HepG2 (cell line): ENCODE data around the gene PPM1G. TPM values are rescaled to one million over a fixed set of nuclear protein-coding genes. Genes with fewer than 3 reads are reported as not detected.

Experiments used
- GATAD1 ChIP-seq: IDR thresholded peaks from 2 replicates; pipeline ENCODE4 v1.6.1; 2016; ENCODE audit warnings: missing genetic modification reagents, missing compliant biosample characterization
- NR3C1 ChIP-seq: sonication (generic); formaldehyde crosslinking; IDR thresholded peaks from 2 replicates; pipeline ENCODE4 v1.4.0; 2020; ENCODE audit warnings: missing genetic modification reagents
- ZBTB1 ChIP-seq: sonication (generic); formaldehyde crosslinking; IDR thresholded peaks from 2 replicates; pipeline ENCODE4 v1.4.0; 2020; ENCODE audit warnings: missing genetic modification reagents, borderline replicate concordance
- ZBTB3 ChIP-seq: sonication (generic); formaldehyde crosslinking; IDR thresholded peaks from 2 replicates; pipeline ENCODE4 v1.4.0; 2020; ENCODE audit warnings: low read depth, mild to moderate bottlenecking, moderate library complexity, missing genetic modification reagents, borderline replicate concordance
- ZFP90 ChIP-seq: sonication (generic); formaldehyde crosslinking; IDR thresholded peaks from 2 replicates; pipeline ENCODE4 v1.8.0; 2022; ENCODE audit warnings: missing genetic modification reagents, mild to moderate bottlenecking, inconsistent platforms, borderline replicate concordance
- ZFY ChIP-seq: sonication (generic); formaldehyde crosslinking; IDR thresholded peaks from 2 replicates; pipeline ENCODE4 v1.4.0; 2020; ENCODE audit warnings: missing genetic modification reagents
- ZNF235 ChIP-seq: sonication (generic); formaldehyde crosslinking; IDR thresholded peaks from 2 replicates; pipeline ENCODE4 v1.8.1; 2023; ENCODE audit warnings: mild to moderate bottlenecking, missing genetic modification reagents, borderline replicate concordance
- ZNF558 ChIP-seq: sonication (generic); formaldehyde crosslinking; IDR thresholded peaks from 2 replicates; pipeline ENCODE4 v1.9.0; 2022; ENCODE audit warnings: mild to moderate bottlenecking, missing genetic modification reagents, borderline replicate concordance
- ZNF816 ChIP-seq: sonication (generic); formaldehyde crosslinking; IDR thresholded peaks from 2 replicates; pipeline ENCODE4 v1.8.0; 2022; ENCODE audit warnings: missing genetic modification reagents, mild to moderate bottlenecking, borderline replicate concordance
- polyA plus RNA-seq, 8 experiments: library from polyadenylated mRNA; depleted of rRNA in 3 of 8; stranded (reverse) in 7 of 8; unstranded in 1 of 8; fragments of >200 nt; fragmentation: Illumina TruSeq in 4 of 8; extraction: Trizol in 4 of 8; gene quantifications; 2 replicates each; pipeline versions ENCODE4 v1.2.1 to v1.2.3, GENCODE V29; 2011 to 2016; ENCODE audit warnings: low read depth in 4 of 8, missing spikeins in 1 of 8, mixed read lengths in 1 of 8; ENCODE audit not compliant: insufficient read depth in 1 of 8
- total RNA-seq, 5 experiments: library from RNA; depleted of rRNA; stranded (reverse); fragments of >200 nt; fragmentation: Illumina TruSeq; extraction: Trizol; gene quantifications; 2 replicates each; pipeline ENCODE4 v1.2.3, GENCODE V29; 2016; ENCODE audit warnings: low read depth in 1 of 5
- TF ChIP-seq, protein P1 (sequence below): sonication (generic); formaldehyde crosslinking; IDR thresholded peaks from 2 replicates; pipeline ENCODE4 v1.4.0; 2020; ENCODE audit warnings: missing genetic modification reagents, borderline replicate concordance
- TF ChIP-seq, protein P2 (sequence below): sonication (generic); formaldehyde crosslinking; IDR thresholded peaks from 2 replicates; pipeline ENCODE4 v1.4.0; 2020; ENCODE audit warnings: missing genetic modification reagents, borderline replicate concordance
- TF ChIP-seq, protein P3 (sequence below): sonication (generic); formaldehyde crosslinking; IDR thresholded peaks from 2 replicates; pipeline ENCODE4 v1.5.1; 2020; ENCODE audit warnings: missing genetic modification reagents, mild to moderate bottlenecking, borderline replicate concordance

PPM1G gene
- total and polyA plus RNA-seq, 2 of the 13 experiments (the other 11 are each of a cell fraction or from before 2014, with no cell fraction given) = 58.2 to 213 TPM

DNA sequence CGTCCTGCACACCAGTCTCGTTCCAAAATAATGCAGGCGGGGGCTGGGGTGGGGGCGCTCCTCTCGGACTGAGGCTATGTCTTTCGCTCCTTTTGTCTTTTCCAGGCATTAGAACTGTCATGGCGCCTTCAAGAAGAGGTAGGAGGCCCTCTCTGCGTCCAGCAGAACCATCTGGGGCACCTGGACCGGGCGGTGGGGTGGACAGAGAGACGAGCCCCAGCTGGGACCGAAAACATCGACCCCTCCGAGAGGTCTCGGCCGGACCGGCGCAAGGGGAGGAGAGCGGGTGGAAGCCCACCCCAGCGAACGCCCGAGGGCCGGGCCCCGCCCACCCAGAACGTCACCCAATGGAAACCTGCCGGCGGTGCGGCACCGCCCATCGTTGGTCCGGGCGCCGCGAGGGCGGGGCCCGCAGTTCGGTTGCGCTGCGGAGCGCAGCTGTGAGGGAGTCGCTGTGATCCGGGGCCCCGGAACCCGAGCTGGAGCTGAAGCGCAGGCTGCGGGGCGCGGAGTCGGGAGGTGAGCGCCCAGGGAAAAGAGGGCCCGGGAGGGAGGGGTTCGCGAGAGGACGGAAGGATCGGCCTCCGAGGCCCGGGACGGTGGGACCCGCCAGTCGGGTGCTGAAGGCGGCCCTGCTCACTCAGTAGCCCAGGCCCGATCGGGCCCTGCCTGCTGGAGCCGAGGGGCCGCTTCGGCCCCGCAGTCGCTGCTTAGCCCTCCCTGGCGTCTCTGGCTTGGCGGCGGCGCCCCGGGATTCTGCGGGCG, 19.0 kb upstream of the PPM1G start, which contains the start of gene NRBP1 (continued):
- TF ChIP-seq, protein P1, sequence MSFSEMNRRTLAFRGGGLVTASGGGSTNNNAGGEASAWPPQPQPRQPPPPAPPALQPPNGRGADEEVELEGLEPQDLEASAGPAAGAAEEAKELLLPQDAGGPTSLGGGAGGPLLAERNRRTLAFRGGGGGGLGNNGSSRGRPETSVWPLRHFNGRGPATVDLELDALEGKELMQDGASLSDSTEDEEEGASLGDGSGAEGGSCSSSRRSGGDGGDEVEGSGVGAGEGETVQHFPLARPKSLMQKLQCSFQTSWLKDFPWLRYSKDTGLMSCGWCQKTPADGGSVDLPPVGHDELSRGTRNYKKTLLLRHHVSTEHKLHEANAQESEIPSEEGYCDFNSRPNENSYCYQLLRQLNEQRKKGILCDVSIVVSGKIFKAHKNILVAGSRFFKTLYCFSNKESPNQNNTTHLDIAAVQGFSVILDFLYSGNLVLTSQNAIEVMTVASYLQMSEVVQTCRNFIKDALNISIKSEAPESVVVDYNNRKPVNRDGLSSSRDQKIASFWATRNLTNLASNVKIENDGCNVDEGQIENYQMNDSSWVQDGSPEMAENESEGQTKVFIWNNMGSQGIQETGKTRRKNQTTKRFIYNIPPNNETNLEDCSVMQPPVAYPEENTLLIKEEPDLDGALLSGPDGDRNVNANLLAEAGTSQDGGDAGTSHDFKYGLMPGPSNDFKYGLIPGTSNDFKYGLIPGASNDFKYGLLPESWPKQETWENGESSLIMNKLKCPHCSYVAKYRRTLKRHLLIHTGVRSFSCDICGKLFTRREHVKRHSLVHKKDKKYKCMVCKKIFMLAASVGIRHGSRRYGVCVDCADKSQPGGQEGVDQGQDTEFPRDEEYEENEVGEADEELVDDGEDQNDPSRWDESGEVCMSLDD (CRISPR knock-in tag) = 0 out of 2 replicates have a peak, but pooled peaks have one; percentile 34
- TF ChIP-seq ZFY (peak; percentile 97), GATAD1 (CRISPR knock-in tag) (peak; percentile 80), ZNF235 (peak; percentile 98), ZNF558 (CRISPR knock-in tag) (0 out of 2 replicates have a peak, but pooled peaks have one; percentile 85), ZFP90 (CRISPR knock-in tag) (peak; percentile 22; the same call in 1 of the 2 replicates), NR3C1 (CRISPR knock-in tag) (no peak), ZBTB1 (CRISPR knock-in tag) (peak; percentile 56; the same call in 1 of the 2 replicates), ZBTB3 (CRISPR knock-in tag) (no peak; the same call in 1 of the 2 replicates), ZNF816 (CRISPR knock-in tag) (peak; percentile 95)
- TF ChIP-seq, protein P2, sequence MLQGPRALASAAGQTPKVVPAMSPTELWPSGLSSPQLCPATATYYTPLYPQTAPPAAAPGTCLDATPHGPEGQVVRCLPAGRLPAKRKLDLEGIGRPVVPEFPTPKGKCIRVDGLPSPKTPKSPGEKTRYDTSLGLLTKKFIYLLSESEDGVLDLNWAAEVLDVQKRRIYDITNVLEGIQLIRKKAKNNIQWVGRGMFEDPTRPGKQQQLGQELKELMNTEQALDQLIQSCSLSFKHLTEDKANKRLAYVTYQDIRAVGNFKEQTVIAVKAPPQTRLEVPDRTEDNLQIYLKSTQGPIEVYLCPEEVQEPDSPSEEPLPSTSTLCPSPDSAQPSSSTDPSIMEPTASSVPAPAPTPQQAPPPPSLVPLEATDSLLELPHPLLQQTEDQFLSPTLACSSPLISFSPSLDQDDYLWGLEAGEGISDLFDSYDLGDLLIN (CRISPR knock-in tag) = 0 out of 2 replicates have a peak, but pooled peaks have one; percentile 52
- TF ChIP-seq, protein P3, sequence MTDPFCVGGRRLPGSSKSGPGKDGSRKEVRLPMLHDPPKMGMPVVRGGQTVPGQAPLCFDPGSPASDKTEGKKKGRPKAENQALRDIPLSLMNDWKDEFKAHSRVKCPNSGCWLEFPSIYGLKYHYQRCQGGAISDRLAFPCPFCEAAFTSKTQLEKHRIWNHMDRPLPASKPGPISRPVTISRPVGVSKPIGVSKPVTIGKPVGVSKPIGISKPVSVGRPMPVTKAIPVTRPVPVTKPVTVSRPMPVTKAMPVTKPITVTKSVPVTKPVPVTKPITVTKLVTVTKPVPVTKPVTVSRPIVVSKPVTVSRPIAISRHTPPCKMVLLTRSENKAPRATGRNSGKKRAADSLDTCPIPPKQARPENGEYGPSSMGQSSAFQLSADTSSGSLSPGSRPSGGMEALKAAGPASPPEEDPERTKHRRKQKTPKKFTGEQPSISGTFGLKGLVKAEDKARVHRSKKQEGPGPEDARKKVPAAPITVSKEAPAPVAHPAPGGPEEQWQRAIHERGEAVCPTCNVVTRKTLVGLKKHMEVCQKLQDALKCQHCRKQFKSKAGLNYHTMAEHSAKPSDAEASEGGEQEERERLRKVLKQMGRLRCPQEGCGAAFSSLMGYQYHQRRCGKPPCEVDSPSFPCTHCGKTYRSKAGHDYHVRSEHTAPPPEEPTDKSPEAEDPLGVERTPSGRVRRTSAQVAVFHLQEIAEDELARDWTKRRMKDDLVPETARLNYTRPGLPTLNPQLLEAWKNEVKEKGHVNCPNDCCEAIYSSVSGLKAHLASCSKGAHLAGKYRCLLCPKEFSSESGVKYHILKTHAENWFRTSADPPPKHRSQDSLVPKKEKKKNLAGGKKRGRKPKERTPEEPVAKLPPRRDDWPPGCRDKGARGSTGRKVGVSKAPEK (CRISPR knock-in tag) = no peak; the same call in 1 of the 2 replicates
